ENCODE data around the gene MACROH2A1. TPM values are rescaled to one million over a fixed set of nuclear protein-coding genes. Genes with fewer than 3 reads are reported as not detected.

MACROH2A1 gene
- total RNA-seq, 1 experiment from 2014 or later = 349 TPM

GRCh38 chr5:135435467-135436330 is 36.7 kb upstream of the MACROH2A1 start:
- no peak for DNase-seq (ENCODE audit: low read depth)

GRCh38 chr5:135434591-135435466 is 35.8 kb upstream of the MACROH2A1 start:
- DNase-seq (ENCODE audit: low read depth) = no peak

- DNase-seq (ENCODE audit: low read depth) = no peak
Observed at GRCh38 chr5:135433681-135434426, 34.8 kb upstream of the MACROH2A1 start.

GRCh38 chr5:135432113-135432512 is 33.1 kb upstream of the MACROH2A1 start:
- no peak for DNase-seq (ENCODE audit: low read depth)

- no peak for DNase-seq (ENCODE audit: low read depth)
Observed at GRCh38 chr5:135430135-135430437, 31.1 kb upstream of the MACROH2A1 start.

- peak; percentile 21 for DNase-seq (ENCODE audit: low read depth)
Observed at GRCh38 chr5:135429301-135430134, 30.5 kb upstream of the MACROH2A1 start.

GRCh38 chr5:135428586-135428985 is 29.6 kb upstream of the MACROH2A1 start:
- DNase-seq (ENCODE audit: low read depth) = no peak

- peak; percentile 61 for DNase-seq (ENCODE audit: low read depth)
Observed at GRCh38 chr5:135426102-135427082, 27.4 kb upstream of the MACROH2A1 start.

GRCh38 chr5:135425641-135426040 is 26.6 kb upstream of the MACROH2A1 start:
- DNase-seq (ENCODE audit: low read depth) = no peak

- no peak for DNase-seq (ENCODE audit: low read depth)
Observed at GRCh38 chr5:135423846-135424168, 24.8 kb upstream of the MACROH2A1 start.

- DNase-seq (ENCODE audit: low read depth) = peak; percentile 68
Observed at GRCh38 chr5:135423146-135423845, 24.3 kb upstream of the MACROH2A1 start.

GRCh38 chr5:135422419-135422818 is 23.4 kb upstream of the MACROH2A1 start:
- no peak for DNase-seq (ENCODE audit: low read depth)

GRCh38 chr5:135417083-135417482 is 18.1 kb upstream of the MACROH2A1 start:
- no peak for DNase-seq (ENCODE audit: low read depth)

GRCh38 chr5:135405082-135405481 is 6.1 kb upstream of the MACROH2A1 start:
- DNase-seq (ENCODE audit: low read depth) = no peak

- DNase-seq (ENCODE audit: low read depth) = no peak
Observed at GRCh38 chr5:135402031-135402430, 3.0 kb upstream of the MACROH2A1 start.

- DNase-seq (ENCODE audit: low read depth) = no peak
Observed at GRCh38 chr5:135400866-135401265, 1.8 kb upstream of the MACROH2A1 start.

- DNase-seq (ENCODE audit: low read depth) = no peak
Observed at GRCh38 chr5:135399794-135400542, 937 bp upstream of the MACROH2A1 start.

- DNase-seq (ENCODE audit: low read depth) = peak; percentile 46
Observed at GRCh38 chr5:135398160-135398854, 724 bp downstream of the MACROH2A1 start.
